Loucy (cell line): Measurements from ENCODE around the gene FAM163B.

Experiments used
- H2AFZ ChIP-seq: fragments of 200-600 bp; sonication (generic); 2 replicates; pipeline ENCODE4 v1.6.0; 2016; ENCODE audit warnings: antibody characterized with exemption, mild to moderate bottlenecking, low read length, moderate library complexity
- H3F3A ChIP-seq: fragments of 200-600 bp; 2 replicates; pipeline ENCODE4 v1.6.0; 2016; ENCODE audit warnings: antibody characterized with exemption, low read depth, mild to moderate bottlenecking
- H3K27me3 ChIP-seq: fragments of 200-600 bp; sonication (generic); 2 replicates; pipeline ENCODE4 v1.6.1; 2014; ENCODE audit warnings: low read length, mild to moderate bottlenecking; ENCODE audit not compliant: insufficient read depth, poor library complexity, severe bottlenecking
- H3K36me3 ChIP-seq: fragments of 200-600 bp; sonication (generic); 2 replicates; pipeline ENCODE4 v1.6.1; 2016; ENCODE audit warnings: low read length; ENCODE audit not compliant: insufficient read depth
- H3K4me1 ChIP-seq: fragments of 200-600 bp; sonication (generic); 2 replicates; pipeline ENCODE4 v1.5.1; 2014; ENCODE audit warnings: low read length, mild to moderate bottlenecking; ENCODE audit not compliant: insufficient read depth, poor library complexity, severe bottlenecking
- H3K4me2 ChIP-seq: fragments of 200-600 bp; sonication (generic); 2 replicates; pipeline ENCODE4 v1.6.0; 2014; ENCODE audit warnings: antibody characterized with exemption, low read length, low read depth, mild to moderate bottlenecking; ENCODE audit not compliant: poor library complexity, severe bottlenecking
- H3K4me3 ChIP-seq: fragments of 200-600 bp; sonication (generic); 2 replicates; pipeline ENCODE4 v1.5.1; 2014; ENCODE audit warnings: low read length, mild to moderate bottlenecking, mixed read lengths; ENCODE audit not compliant: poor library complexity, severe bottlenecking
- H3K79me2 ChIP-seq: fragments of 200-600 bp; sonication (generic); 2 replicates; pipeline ENCODE4 v1.6.1; 2014; ENCODE audit warnings: low read length; ENCODE audit not compliant: insufficient read depth
- H3K9ac ChIP-seq: fragments of 200-600 bp; sonication (generic); 2 replicates; pipeline ENCODE4 v1.6.0; 2014; ENCODE audit warnings: mild to moderate bottlenecking, low read depth, low read length, moderate library complexity; ENCODE audit not compliant: poor library complexity, severe bottlenecking
- H3K9me2 ChIP-seq: fragments of 200-600 bp; sonication (generic); replicated peaks from 2 replicates; pipeline ENCODE4 v1.6.1; 2016; ENCODE audit warnings: low read depth, low read length, mixed read lengths
- H3K9me3 ChIP-seq: fragments of 200-600 bp; sonication (generic); 2 replicates; pipeline ENCODE4 v1.6.1; 2014; ENCODE audit warnings: mild to moderate bottlenecking, antibody characterized with exemption, low read length, low read depth; ENCODE audit not compliant: insufficient read depth
- H4K20me1 ChIP-seq: fragments of 200-600 bp; sonication (generic); 2 replicates; pipeline ENCODE4 v1.6.0; 2014; ENCODE audit warnings: antibody characterized with exemption, low read length, mild to moderate bottlenecking; ENCODE audit not compliant: insufficient read depth, poor library complexity, severe bottlenecking
- CTCF ChIP-seq: fragments of 200-600 bp; sonication (generic); conservative IDR thresholded peaks from 2 replicates; pipeline ENCODE4 v1.5.1; 2014; ENCODE audit warnings: mild to moderate bottlenecking, antibody characterized with exemption, low read length
- EZH2phosphoT487 ChIP-seq: fragments of 200-600 bp; IDR thresholded peaks from 2 replicates; pipeline ENCODE4 v1.6.1; 2018; ENCODE audit warnings: antibody characterized with exemption, mild to moderate bottlenecking, moderate library complexity, borderline replicate concordance

FAM163B gene

DNA sequence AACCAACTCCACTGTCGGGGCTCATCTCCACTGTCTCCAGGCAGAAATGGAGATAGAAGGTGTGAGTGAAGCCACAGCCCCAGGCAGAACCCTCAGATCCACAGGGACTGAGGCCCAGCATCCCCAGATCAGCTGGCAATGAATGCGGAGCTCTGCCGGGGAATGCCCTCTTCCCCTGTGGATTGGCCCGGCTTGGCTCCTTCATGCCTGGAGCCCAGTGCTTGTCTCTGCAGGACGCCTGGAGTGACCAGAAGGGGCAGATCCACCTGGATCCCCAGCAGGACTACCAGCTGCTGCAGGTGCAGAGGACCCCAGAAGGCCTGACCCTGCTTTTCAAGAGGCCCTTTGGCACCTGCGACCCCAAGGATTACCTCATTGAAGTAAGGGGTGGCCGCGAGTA, 30.4 kb upstream of the FAM163B start:
- Histone ChIP-seq H3K27me3 (no peaks in the 10 kb centered on the region), H3K4me3 (no peak overlapping the region), H3K9me2 (no peaks in the 10 kb centered on the region), H3F3A (no peaks in the 10 kb centered on the region), H3K4me1 (peaks cover 4% of the 10 kb centered on the region), H3K79me2 (no peaks in the 10 kb centered on the region), H3K9me3 (no peaks in the 10 kb centered on the region), H3K9ac (no peak overlapping the region), H3K36me3 (no peaks in the 10 kb centered on the region), H4K20me1 (no peaks in the 10 kb centered on the region), H2AFZ (no peak overlapping the region), H3K4me2 (no peak overlapping the region)
- TF ChIP-seq EZH2phosphoT487 (no peak), CTCF (no peak)

- no peak overlapping the region for H3K4me2 ChIP-seq
- H3K9ac ChIP-seq: no peak overlapping the region
- no peaks in the 10 kb centered on the region for H3K36me3 ChIP-seq
- H3K27me3 ChIP-seq: no peaks in the 10 kb centered on the region
- H3K9me3 ChIP-seq: no peaks in the 10 kb centered on the region
- no peaks in the 10 kb centered on the region for H4K20me1 ChIP-seq
- no peaks in the 10 kb centered on the region for H3F3A ChIP-seq
- peaks cover 4% of the 10 kb centered on the region for H3K4me1 ChIP-seq
- TF ChIP-seq EZH2phosphoT487: no peak
- TF ChIP-seq CTCF: no peak
- no peak overlapping the region for H3K4me3 ChIP-seq
- H3K9me2 ChIP-seq: no peaks in the 10 kb centered on the region
- no peak overlapping the region for H2AFZ ChIP-seq
- H3K79me2 ChIP-seq: no peaks in the 10 kb centered on the region
Observed at GRCh38 chr9:133638711-133639110, 29.5 kb upstream of the FAM163B start.

DNA sequence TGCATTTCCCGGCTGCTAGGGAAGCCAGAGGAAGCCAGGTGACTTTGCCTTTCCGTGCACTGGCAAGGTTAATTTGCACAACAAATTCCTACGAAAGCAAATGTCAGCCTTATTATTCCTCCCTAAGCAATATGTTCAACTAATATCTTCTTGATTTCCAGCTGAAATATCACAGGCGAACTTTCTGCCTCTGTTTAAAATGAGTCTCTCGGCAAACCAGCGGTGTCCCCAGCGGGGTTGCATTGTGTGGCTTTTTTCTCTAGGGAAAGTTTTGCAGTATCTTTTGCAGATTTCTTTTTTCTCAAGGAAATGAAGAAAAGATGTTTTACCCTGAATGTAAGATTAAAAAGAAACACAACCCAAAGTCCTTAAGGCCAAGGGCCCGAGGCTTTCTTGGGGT, 28.9 kb upstream of the FAM163B start:
- no peak overlapping the region for H3K4me3 ChIP-seq
- peaks cover 4% of the 10 kb centered on the region for H3K4me1 ChIP-seq
- H3F3A ChIP-seq: no peaks in the 10 kb centered on the region
- H3K9me3 ChIP-seq: no peaks in the 10 kb centered on the region
- no peaks in the 10 kb centered on the region for H4K20me1 ChIP-seq
- no peaks in the 10 kb centered on the region for H3K9me2 ChIP-seq
- no peak overlapping the region for H3K9ac ChIP-seq
- TF ChIP-seq EZH2phosphoT487: no peak
- TF ChIP-seq CTCF: no peak
- H3K79me2 ChIP-seq: no peaks in the 10 kb centered on the region
- H3K4me2 ChIP-seq: no peak overlapping the region
- no peak overlapping the region for H2AFZ ChIP-seq
- H3K27me3 ChIP-seq: no peaks in the 10 kb centered on the region
- no peaks in the 10 kb centered on the region for H3K36me3 ChIP-seq
